Subcutaneous adipose tissue (tissue), 4 donors: ENCODE measurements around the gene ARFRP1. TPM values are rescaled to one million over a fixed set of nuclear protein-coding genes. Genes with fewer than 3 reads are reported as not detected.

Source experiments
- total RNA-seq, 4 donors: library from RNA; depleted of rRNA; stranded (reverse); fragments of >200 nt; gene quantifications; one replicate each; pipeline ENCODE4 v1.1.0, GENCODE V29; 2016
- TF ChIP-seq, protein P1 (sequence below): fragments of 450-650 bp; IDR thresholded peaks from one replicate; pipeline ENCODE4 v1.5.1; 2016; ENCODE audit warnings: low read depth, mild to moderate bottlenecking, control low read depth, antibody characterized with exemption, moderate library complexity

Gene ARFRP1
- total RNA-seq, 4 donors from 2014 or later: 21.9 to 39.4 (median 31.5) TPM

DNA sequence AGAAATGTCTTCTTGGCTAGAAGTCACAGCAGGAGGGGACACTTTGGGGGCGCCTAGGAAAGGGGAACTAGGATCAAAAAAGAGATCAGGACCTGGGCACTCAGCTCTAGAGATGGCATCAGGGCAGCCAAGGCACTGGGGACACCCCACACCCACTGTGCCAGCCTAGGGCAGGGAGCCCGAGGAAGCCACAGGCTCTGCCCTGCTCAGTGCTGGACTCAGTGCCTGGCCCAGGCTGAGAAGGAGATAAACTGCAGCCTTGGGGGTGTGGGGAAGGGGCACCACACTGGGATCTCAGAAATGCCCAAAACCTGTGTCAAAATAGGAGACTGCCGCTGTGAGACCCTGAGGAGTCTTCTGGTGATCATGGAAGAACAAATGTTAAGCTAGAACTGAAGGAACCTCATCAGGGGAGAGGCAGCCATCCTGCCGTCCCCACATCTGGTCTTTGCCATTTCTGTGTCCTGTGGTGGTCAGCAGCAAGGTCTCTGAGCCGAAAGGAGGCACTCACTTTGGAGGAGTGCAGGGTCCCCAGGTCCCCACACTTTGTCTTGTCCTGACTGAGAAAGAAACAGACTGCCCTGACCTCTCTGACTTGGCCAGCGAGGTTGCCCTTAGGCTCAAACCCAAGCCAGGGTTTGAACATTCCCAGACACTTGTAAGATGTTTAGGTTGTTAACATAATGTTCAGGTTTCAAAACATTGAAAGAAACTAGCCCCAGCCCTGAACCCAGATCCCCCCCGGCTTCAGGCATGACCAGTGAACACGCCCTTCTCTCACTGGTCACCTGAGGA is 2.3 kb downstream of the ARFRP1 start:
- TF ChIP-seq, protein P1, sequence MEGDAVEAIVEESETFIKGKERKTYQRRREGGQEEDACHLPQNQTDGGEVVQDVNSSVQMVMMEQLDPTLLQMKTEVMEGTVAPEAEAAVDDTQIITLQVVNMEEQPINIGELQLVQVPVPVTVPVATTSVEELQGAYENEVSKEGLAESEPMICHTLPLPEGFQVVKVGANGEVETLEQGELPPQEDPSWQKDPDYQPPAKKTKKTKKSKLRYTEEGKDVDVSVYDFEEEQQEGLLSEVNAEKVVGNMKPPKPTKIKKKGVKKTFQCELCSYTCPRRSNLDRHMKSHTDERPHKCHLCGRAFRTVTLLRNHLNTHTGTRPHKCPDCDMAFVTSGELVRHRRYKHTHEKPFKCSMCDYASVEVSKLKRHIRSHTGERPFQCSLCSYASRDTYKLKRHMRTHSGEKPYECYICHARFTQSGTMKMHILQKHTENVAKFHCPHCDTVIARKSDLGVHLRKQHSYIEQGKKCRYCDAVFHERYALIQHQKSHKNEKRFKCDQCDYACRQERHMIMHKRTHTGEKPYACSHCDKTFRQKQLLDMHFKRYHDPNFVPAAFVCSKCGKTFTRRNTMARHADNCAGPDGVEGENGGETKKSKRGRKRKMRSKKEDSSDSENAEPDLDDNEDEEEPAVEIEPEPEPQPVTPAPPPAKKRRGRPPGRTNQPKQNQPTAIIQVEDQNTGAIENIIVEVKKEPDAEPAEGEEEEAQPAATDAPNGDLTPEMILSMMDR: no peak

DNA sequence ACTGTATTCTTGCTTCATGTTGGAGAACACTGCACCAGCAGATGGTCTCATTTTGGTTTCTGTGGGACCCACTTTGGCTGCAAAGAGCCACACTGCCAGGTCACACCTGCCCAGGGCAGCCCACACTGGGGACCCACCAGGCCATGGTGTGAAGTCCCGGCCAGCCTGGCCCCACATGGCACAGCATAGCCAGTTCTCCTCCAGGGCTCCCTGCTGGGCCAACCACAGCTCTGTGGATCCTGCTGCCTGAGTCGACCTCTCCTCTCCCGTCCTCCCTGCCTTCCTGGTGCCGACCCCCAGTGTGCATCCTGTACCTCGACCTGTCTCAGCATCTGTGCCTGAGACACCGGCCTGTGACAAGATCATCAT is 3.0 kb downstream of the ARFRP1 start:
- TF ChIP-seq, protein P1: no peak

DNA sequence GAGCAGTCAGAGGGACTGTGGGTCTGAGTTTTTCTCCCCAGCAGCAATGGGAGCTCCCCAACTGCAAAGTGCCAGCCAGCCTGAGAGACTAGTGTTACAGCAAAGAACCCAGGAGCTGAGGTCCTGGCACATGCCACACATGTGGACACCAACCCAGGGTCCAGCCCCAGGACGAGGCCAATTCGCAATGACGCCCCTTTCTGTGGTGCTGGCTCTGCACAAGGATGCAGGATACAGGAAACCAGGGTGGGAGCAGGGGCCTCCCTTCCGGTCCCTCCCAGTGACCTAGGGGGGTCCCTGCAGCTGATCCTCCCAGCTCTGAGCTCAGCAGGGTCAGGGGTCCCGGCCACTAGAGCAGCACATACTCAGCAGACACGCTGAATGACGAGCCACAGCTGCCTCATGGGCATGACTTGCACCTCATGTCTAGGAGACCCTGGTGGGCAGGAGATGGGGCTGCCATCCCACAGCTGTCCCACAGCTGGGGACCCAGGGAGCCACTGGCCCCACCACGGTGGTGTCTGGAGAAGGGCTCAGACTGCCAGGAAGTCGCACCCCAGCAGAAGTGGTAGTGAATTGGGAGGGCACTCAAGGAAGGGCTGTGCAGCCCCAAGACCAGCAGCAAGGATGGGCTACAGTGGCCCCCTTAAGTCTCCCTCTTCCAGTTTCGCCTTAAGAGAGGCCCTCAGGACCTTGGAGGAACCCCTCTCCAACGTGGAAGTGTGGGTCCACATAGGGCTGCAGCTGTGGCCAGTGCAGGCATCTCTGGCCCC is 3.6 kb downstream of the ARFRP1 start:
- TF ChIP-seq, protein P1: no peak

DNA sequence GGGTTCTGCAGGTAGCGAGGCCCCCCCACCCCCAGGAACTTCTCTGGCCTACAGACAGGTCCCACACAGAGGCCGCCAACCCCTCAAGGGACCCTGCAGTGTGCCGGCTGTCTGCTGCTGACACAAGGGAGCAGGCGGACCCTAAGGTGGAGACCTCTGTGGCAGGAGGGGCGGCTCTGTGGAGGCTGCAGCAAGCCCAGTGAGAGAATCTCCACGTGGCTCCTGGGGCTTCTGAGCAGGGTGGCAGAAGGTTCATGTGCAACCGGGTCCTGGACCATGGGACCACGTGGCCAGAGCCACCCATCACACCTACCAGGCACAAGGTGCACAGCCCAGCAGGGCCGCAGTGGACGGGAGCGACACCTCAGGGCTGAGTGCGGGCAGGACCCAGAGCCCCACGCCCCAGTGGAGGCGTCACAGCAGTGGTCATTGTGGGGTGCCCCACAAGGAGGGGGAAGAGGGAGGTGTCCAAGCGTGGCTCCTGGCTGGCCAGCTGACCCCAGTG is 4.3 kb downstream of the ARFRP1 start:
- TF ChIP-seq, protein P1: no peak

DNA sequence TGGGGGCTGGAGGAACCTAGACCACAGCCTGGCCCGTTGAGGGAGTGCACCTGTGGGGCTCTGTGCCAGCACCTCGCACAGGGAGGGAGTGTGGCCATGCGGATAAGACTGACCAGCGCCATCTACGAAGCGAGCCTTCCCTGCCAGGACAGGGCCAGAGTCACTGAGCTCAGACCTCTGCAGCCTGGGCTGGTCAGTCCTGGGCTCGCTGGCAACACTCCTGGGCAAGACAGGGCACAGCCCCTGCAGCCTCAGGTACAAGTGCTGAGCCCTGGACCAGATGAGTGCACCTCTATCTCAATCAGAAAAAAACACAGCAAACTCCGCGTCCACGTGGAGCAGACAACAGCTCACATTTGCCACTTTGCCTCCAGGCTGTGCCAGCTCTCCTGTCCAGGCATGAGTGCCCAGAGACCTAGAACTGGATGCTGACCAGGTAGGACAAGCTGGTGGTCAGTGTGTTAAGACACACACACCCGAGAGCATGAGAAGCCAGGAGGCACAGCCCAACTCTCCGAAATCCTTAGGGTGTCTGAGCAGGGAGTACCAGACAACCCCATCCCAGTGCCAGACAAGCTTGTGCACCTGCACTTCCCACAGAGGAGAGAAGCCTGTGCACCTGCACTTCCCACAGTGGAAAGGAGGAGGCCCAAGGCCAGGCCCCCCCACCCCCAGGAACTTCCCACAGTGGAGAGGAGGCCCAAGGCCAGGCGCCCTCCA is 4.9 kb downstream of the ARFRP1 start:
- TF ChIP-seq, protein P1: no peak

GRCh38 chr20:63702036-63702665 is 5.6 kb downstream of the ARFRP1 start:
- TF ChIP-seq, protein P1: no peak
